ENCODE data around the gene A2M. TPM values are rescaled to one million over a fixed set of nuclear protein-coding genes. Genes with fewer than 3 reads are reported as not detected.

A2M gene
- total RNA-seq (6.5 and 16.9 TPM in 2 replicates), polyA plus RNA-seq (11.5 and 13.8 TPM in 2 replicates), polyA minus RNA-seq (15.1 and 21.8 TPM in 2 replicates), Bru-seq, nascent RNA (percentile 43 among the genes with signal in this experiment), BruChase-seq, experiment 1, labeled RNA remaining after a 6-hour chase (percentile 35 among the genes with signal in this experiment), BruChase-seq, experiment 2, labeled RNA remaining after a 2-hour chase (percentile 31 among the genes with signal in this experiment)
- polyA plus RNA-seq (2011; cell fraction: cytosol; rRNA removed): 3.9 and 5.2 TPM in 2 replicates
- polyA plus RNA-seq (2011; cell fraction: nucleus; rRNA removed): 3.4 and 4.7 TPM in 2 replicates
- polyA plus RNA-seq (2012): 0.74 and 1.5 TPM in 2 replicates
- not detected for polyA minus RNA-seq (2011; cell fraction: cytosol; rRNA and poly(A)+ RNA removed)
- polyA minus RNA-seq (2011; cell fraction: nucleus; rRNA and poly(A)+ RNA removed): 4.9 and 8.1 TPM in 2 replicates
- long read RNA-seq, full-length matches to known transcripts: 10 of 29 reads
- long read RNA-seq, partial matches to known transcripts: 16 of 29 reads
- long read RNA-seq, other reads (novel, unspliced or antisense): 3 of 29 reads

DNA sequence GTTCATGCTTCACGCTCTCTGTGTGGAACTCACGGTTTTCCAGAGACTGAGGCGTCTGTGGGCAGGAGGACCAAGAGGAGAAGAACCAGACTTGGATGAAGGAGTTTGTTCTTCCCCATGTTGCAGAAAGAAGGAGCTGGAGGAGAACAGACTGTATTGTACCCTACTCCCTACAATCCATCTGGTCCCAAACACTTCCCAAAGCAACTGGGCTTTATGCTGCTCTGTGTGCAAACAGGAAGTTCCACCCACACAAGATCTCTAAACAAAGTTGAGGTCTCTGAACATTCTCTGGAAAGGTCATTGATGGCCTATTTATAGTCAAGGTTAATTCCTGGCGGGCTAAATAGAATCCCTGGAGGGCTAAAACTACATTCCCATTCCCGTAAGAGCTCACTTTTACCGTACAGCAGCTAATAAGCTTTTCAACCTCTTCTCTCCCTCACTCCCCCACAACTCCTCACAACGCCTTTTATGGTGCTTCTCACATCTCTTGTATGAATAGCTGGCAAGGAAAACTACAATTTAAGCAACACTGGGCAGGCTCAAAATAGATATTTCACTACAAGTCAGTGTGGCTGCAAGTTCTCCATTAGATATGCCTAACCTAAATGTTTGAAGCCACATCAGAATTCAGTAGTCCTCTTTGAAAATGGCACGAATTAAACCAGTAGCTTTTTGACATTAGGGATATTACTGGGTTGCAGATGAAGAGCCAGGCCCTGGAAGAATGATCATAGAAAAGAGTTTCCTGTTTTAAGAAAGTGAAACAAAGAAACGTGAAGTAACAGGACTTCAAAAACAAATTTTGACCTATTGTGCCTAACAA lies at the start of gene A2M:
Gene A2M (minus strand): TSS at position 189 of the 829 bp plus-strand sequence. CDS start 70 bp downstream, at position 119.
- no peak within 1 kb of the TSS for H3K4me3 ChIP-seq (replicated peaks in 1 of 3; ENCODE audit: insufficient read depth in 1 of 3, low read depth in 1 of 3, low read length in 3 of 3)
- FAIRE-seq: no peak

More for the DNA sequence above, at the start of gene A2M:
- ChIA-PET CTCF (interaction anchor here (0.8 to 1.0 kb wide), 2 partner anchors 20 to 45 kb away, joined by 3 read pairs; no protein-coding TSS in a partner anchor), POLR2A (no interaction called here)
- TF ChIP-seq POLR2AphosphoS5 (IDR thresholded peaks at IDR 0.05; ENCODE audit: insufficient read depth, low read depth, low read length) (no peak), MYC (IDR thresholded peaks at IDR 0.05; ENCODE audit: low read depth, low read length) (no peak), CTCF (IDR thresholded peaks at IDR 0.05; ENCODE audit: extremely low read depth in 1 of 2, insufficient read depth in 1 of 2, low read depth in 1 of 2, low read length in 2 of 2) (no peak), GATA2 (IDR thresholded peaks at IDR 0.05; ENCODE audit: insufficient read depth, insufficient read length, low read depth, low read length) (no peak), EZH2 (IDR thresholded peaks at IDR 0.05; ENCODE audit: borderline replicate concordance, low read depth, low read length, severe bottlenecking) (no peak), FOS (IDR thresholded peaks at IDR 0.05; ENCODE audit: borderline replicate concordance, insufficient read depth, low read length) (no peak), JUN (IDR thresholded peaks at IDR 0.05; ENCODE audit: borderline replicate concordance, insufficient read depth, insufficient read length, low read depth) (no peak), POLR2A (IDR thresholded peaks at IDR 0.05; ENCODE audit: low read depth, low read length) (no peak)
- TF ChIP-seq, protein P1, sequence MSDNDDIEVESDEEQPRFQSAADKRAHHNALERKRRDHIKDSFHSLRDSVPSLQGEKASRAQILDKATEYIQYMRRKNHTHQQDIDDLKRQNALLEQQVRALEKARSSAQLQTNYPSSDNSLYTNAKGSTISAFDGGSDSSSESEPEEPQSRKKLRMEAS (IDR thresholded peaks at IDR 0.05; ENCODE audit: insufficient read depth, insufficient read length): no peak
- no peaks in the 10 kb centered on the region for H4K20me1 ChIP-seq (replicated peaks; ENCODE audit: control insufficient read depth, extremely low read depth, insufficient read depth, low read length)
- DNase-seq (ENCODE audit: low read depth, low spot score): peak; percentile 49
- no peaks in the 10 kb centered on the region for H3K79me2 ChIP-seq (ENCODE audit: control insufficient read depth, insufficient read depth, low read length)
- intact Hi-C loops (cut with micrococcal nuclease): loop anchor here (5.0 kb wide), 1 partner anchor 46 kb away; no protein-coding TSS in a partner anchor
- no peak within 1 kb of the TSS for H3K4me2 ChIP-seq (ENCODE audit: insufficient read depth, low read length)
- H3K27ac ChIP-seq (ENCODE audit: insufficient read depth, low read depth, low read length): no peak within 1 kb of the TSS
- BruUV-seq (replicated peaks): no TSS peak
- H3K36me3 ChIP-seq (ENCODE audit: control insufficient read depth in 2 of 2, extremely low read depth in 1 of 2, insufficient read depth in 2 of 2, low read length in 2 of 2): no peaks in the 10 kb centered on the region
- H3K9me1 ChIP-seq (replicated peaks; ENCODE audit: control insufficient read depth, extremely low read depth, insufficient read depth, low read length): no peaks in the 10 kb centered on the region
- no peak within 1 kb of the TSS for H2AFZ ChIP-seq (ENCODE audit: low read depth, low read length)
- dilution Hi-C loops (cut with MboI; ENCODE audit: extremely low pct_ligation_motif_present, low sequenced_read_pairs): no loop called here
- H3K9me3 ChIP-seq (replicated peaks; ENCODE audit: control insufficient read depth, insufficient read depth, low read length): no peaks in the 10 kb centered on the region
- H3K27me3 ChIP-seq (ENCODE audit: control insufficient read depth in 2 of 2, insufficient read depth in 2 of 2, low read length in 2 of 2): peaks cover 2 to 4% of the 10 kb centered on the region in 2 experiments
- H3K9ac ChIP-seq (replicated peaks; ENCODE audit: extremely low read depth, insufficient read depth, low read length): no peak within 1 kb of the TSS
- no peaks in the 10 kb centered on the region for H3K4me1 ChIP-seq (ENCODE audit: control insufficient read depth, extremely low read depth, insufficient read depth, low read length)
